PC-3 (cell line): ENCODE results near the gene MAML2.

Source experiments
- CTCF ChIP-seq: fragments of 300-600 bp; sonication (generic); conservative IDR thresholded peaks from 2 replicates; pipeline ENCODE4 v1.5.1; 2017; ENCODE audit warnings: antibody characterized with exemption, low read depth, mild to moderate bottlenecking, low read length
- EZH2 ChIP-seq: fragments of 300-600 bp; sonication (generic); IDR thresholded peaks from one replicate; pipeline ENCODE4 v1.6.1; 2017; ENCODE audit warnings: antibody characterized with exemption, mild to moderate bottlenecking, low read length; ENCODE audit not compliant: unreplicated experiment

GRCh38 chr11:96311120-96311568 is 31.9 kb downstream of the MAML2 start:
- TF ChIP-seq CTCF (no peak), EZH2 (no peak)
